GM18951 (cell line): Measurements from ENCODE around the gene MADD.

ENCODE experiments used
- POLR2A ChIP-seq: IDR thresholded peaks from 4 replicates; pipeline ENCODE4 v1.6.1; 2011; ENCODE audit warnings: mild to moderate bottlenecking; ENCODE audit not compliant: insufficient read length, insufficient read depth; ENCODE audit errors: extremely low read depth
- in situ Hi-C: fragments of 300-500 bp; cut with MboI; formaldehyde crosslinking; loops from one replicate; pipeline ENCODE4 v1.12.0; 2022; ENCODE audit warnings: low sequenced_read_pairs, mixed read lengths, inconsistent platforms; ENCODE audit not compliant: unreplicated experiment

The MADD gene

DNA sequence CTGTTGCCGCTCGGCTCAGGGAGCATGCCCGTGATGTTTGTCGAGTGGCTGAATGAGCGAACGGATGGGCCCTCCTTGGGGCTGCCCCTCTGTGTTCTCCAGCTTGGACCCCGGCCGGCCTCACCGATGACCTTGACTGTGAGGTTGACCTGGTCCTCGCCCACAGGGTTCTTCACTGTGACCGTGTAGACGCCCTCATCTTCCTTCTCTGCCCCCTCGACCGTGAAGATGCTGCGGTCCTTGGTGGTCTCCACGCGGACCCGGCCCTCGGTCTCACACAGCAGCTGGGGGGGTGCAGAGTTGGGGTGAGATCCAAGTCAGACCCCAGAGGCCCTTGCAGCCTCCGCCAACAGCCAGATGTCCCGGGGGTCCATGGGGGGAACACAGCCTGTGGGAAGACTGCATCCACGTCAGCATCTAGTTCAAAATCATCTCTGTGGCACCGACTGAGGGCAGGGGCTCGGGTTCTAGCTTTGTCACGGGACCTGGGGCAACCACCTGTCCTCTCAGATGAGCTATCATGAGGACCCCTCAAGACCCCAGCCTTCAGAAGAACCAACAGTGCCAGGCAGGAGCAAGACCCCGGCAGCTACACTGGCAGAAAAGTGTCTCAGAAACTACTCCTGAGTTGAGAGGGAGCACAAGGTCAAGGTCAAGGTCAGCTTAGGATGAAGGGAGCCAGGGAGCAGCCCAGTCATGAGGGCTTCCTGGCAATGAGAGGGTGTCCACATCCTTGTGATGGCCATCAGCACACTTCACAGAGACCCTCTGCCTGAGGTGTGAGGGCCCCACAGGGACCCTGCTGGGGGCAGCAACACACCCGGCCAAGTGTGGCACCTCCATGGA, 68.7 kb downstream of the MADD start:
- TF ChIP-seq POLR2A, result no peak

DNA sequence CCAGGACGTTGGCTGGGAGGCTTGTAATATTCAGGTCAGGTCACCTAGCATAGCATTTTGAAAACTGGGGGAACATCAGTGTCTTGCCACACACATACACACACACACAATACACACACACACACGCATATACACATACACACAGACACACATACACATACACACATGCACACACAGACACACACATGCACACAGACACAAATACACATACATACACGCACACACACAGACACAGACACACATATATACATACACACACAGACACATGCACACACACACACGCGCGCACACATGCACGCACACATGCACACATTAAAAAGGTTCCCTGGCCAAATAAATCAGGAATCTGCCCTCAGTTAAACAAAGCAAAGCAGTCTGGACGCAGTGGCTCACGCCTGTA, 70.1 kb downstream of the MADD start:
- in situ Hi-C loops, result no loop called here
- no peak for TF ChIP-seq POLR2A

More for the DNA sequence above, 68.7 kb downstream of the MADD start:
- in situ Hi-C loops, result no loop called here

DNA sequence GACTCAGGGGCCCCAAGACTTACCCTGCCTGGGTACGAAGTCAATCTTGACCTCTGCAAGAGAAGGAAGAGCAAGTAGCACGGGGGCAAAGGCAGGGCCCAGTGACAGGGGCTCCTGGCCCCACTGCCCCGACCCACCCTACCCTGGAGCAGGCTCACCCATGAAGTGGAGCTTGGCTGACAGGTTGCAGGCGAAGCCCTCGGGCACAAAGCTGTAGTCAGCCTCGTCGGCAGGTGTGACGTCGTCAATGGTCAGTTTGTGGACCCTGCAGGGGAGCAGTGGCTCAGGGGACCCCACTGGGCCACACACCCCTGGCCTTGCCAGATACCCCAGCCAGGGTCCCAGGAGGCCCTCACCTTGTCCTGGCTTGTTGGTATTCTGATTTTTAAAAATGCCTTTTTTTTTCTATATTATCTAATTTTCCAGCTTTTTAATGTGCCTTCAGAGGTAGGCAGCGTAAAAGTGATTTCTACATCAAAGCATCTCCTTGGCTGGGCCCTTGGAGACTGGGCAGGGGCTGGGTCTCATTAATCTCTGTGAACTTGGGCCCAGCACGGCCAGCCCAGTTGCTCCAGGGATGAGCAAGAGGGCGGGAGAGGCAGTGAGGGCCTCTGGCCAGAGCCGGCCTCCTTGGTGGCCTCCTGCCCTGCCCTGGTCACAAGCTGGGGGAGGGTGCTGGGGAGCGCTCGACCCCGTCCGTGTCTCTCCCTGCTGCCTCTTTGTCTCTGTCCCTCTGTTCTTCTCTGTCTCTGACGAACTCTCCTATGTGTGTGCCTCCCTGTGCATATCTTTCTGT, 71.2 kb downstream of the MADD start:
- in situ Hi-C loops, result no loop called here
- TF ChIP-seq POLR2A, result no peak

DNA sequence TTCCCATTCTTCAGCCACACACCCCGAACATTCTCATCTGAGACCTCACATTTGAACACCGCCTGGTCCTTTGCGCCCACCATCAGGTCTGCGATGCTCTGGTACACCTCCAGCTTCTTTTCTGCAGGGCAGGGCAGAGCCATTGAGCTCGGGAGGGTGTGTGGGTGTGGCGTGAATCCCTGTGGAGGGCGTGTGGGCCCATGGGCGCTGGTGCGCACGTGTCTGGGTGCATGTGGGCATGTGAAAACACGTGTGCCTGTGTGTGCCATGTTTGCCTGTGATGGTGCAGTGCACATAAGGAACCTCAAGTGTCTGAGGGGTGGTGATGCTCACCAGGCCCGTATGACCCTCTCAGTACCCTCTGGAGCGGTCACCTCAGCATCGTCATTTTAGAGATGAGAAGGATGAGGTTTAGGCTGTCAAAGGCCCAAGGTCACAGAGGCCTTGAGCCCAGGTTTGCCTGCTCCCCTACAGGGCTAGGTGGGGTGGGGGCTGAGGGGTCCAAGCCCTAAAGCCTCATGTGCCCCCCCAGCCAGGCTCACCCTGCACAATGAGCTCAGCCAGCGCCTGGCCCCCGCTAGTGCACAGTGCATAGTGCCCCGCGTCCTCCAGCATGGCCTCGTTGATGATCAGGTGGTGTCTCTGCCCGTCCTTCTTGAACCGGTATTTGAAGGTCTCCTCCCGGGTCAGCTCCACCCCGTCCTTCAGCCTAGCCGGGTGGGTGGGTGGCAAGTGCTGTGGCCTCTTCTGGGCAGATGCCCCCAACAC, 72.3 kb downstream of the MADD start:
- TF ChIP-seq POLR2A, result no peak
- in situ Hi-C loops, result no loop called here

DNA sequence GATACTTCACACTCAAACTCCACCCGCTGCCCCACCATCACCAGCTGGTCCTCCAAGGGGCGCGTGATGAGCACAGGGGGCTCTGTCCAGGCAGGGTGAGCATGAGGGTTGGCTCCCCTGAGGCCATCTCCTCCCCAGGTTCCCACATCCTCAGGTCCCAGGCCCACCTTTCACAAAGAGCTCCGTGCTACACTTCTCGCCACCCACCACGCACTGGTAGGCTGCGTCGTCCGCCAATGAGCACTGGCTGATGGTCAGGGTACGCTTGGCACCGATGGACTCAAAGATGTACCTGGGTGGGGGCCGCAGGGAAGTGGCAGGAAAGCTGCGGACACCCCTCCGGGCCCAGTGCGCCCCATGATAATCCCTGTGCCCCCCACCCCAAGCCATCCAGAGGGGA, 72.9 kb downstream of the MADD start:
- in situ Hi-C loops, result no loop called here

DNA sequence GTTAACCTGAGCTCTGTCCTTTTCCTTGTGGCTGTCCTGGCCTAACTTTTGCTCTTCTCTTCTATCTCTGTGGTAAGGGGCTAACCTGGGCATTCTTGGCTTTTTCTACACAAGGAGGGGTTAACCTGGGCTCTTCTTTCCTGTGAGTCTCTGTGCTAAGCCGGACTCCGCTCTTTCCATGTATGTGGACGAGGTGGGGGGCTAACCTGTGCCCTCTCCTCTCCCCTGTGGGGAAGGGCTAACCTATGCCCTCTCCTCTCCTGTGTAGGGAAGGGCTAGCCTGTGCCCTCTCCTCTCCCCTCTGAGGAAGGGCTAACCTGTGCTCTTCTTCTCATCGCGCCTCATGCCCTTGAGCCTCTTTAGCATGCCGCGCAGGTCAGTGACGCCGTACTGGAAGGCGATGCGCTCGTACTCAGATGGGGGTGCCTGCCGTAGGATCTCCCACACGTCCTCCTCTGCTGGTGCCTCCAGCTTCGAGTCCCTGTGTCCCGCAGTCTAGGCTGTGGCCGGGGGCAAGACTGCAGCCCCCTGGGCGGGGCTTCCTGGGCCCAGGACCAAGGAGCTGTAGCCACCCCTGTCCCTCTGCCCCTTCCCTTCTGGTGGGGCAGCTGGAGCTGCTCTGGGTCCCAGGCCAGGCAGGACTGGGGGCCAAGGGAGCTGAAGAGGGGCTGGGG, 76.1 kb downstream of the MADD start:
- in situ Hi-C loops, result no loop called here
- no peak for TF ChIP-seq POLR2A

More for the DNA sequence above, 72.9 kb downstream of the MADD start:
- TF ChIP-seq POLR2A, result no peak

DNA sequence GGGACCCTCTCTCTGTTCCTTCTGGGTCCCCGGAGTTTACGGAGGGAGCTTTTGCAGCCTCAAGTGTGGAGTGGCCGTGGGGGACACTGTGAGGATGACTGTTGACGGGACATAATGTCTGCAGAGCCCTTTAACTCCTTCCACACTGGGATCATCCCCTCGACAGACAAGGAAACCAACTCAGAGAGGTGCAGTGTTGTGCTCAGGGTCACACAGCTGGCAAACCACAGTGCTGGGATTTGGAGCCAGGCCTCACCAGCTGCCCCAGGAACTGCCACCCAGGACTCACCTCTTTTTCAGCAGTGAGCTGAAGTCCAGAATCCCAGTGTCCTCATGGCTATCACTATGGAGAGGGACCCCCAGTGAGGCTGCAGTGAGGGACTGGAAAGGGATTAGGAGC, 77.2 kb downstream of the MADD start:
- TF ChIP-seq POLR2A, result no peak
- in situ Hi-C loops, result no loop called here

DNA sequence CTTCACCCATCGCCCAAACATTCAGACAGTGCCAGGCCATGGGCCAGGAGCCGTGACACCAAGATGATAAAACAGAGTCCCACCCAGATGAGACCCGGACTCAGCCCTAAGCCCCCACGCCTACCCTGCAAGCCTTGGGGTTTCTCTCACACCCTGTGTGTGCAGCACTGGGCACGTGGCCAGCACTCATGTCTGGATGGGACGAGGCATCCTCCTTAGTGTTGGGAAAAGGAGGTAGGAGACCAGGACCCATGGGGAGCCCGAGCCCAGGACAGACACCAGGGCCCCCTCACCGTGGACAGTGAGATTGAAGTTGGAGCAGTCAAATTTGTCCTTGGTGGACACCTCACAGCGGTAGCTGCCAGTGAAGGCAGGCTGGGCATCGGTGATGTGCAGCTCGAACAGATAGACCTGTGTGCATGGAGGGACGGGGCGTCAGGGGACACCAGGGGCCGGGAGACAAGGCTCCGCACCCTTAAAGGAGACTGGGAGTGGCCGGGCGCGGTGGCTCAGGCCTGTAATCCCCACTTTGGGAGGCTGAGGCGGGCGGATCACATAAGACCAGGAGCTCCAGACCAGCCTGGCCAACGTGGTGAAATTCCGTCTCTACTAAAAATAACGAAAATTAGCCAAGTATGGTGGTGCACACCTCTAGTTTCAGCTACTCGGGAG, 78.3 kb downstream of the MADD start:
- in situ Hi-C loops, result no loop called here
- no peak for TF ChIP-seq POLR2A

DNA sequence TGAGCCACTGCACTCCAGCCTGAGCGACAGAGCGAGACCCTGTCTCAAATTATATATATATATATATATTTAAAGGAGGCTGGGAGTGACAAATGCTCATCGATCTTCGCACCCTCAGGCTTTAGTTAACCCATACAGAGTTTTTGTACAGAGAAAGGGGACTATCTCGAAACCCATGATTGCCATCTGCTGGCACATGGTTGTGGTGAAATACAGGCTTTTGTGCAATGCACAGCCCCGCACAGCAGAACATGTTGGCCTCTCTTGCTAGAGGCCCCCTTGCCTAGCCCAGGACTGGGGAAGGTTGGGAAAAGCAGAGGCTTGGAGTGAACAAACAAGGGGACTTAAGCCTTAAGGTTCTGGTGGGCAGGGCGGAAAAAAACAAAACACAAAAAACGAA, 78.9 kb downstream of the MADD start:
- TF ChIP-seq POLR2A, result no peak
- in situ Hi-C loops, result no loop called here

DNA sequence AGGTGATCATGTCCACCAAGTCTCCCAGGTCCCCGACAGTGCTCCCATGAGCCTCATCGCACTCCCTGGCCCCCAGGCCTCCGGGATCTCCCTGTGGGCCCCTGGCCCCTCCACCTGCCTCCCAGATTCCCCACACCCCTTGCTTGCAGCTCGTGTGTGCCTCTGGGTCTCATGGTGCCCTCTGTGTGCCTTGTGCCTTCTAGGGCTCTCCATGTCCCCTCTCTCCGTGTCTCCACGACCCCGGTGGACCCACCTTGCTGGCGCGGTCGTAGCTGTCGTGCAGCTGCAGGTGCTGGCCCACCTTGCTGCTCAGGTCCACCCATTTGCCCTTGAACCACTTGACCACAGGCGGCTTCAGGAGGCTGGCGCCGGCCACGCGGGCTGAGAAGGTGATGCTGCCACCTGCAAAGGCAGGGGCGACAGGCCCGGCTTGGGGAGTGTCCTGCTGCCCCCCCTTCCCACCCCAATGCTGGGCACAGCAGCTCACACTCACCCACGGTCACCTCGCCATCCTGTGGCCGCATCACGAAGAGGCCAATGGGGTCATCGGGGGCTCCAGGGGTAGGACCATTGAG, 79.7 kb downstream of the MADD start:
- in situ Hi-C loops, result no loop called here

DNA sequence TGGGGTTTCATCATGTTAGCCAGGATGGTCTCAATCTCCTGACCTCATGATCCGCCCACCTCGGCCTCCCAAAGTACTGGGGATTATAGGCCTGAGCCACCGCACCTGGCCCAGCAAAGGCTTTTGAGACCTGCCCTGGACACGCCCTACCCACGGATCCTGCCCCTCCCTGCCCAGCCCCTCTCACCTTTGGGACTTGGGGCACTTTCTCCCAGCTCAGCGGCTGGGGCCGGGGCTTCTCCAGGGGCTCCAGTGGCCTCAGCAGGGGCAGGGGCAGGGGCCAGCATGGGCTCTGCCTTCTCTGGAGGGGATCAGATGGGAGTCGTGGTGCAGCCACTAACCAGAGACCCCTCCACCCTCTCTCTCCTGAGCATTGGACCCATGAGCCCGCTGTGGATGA, 80.4 kb downstream of the MADD start:
- in situ Hi-C loops, result no loop called here
- TF ChIP-seq POLR2A, result no peak

More for the DNA sequence above, 79.7 kb downstream of the MADD start:
- no peak for TF ChIP-seq POLR2A
